Measurements from ENCODE around the gene RNF113B.

GRCh38 chr13:98157609-98158008 is 19.5 kb downstream of the RNF113B start:
- no peak for TF ChIP-seq CTCF (IDR thresholded peaks at IDR 0.05; ENCODE audit: low read depth, low read length, missing input control)
- no peak for TF ChIP-seq GABPA (IDR thresholded peaks at IDR 0.05 in 1 of 2, conservative IDR thresholded peaks at IDR 0.05 in 1 of 2)
- TF ChIP-seq YY1 (IDR thresholded peaks at IDR 0.05) = no peak
- TF ChIP-seq RAD21 (IDR thresholded peaks at IDR 0.05) = no peak
- no peak for TF ChIP-seq ATF3 (IDR thresholded peaks at IDR 0.05)
- TF ChIP-seq SP1 (IDR thresholded peaks at IDR 0.05) = no peak
- no peak for TF ChIP-seq FOXA1 (IDR thresholded peaks at IDR 0.05)
- no peak for TF ChIP-seq NR2F2 (IDR thresholded peaks at IDR 0.05)
- no peak for TF ChIP-seq MAX (IDR thresholded peaks at IDR 0.05)
- TF ChIP-seq EGR1 (IDR thresholded peaks at IDR 0.05; ENCODE audit: low read depth in 2 of 2) = no peak
- no peak for TF ChIP-seq TAF1 (conservative IDR thresholded peaks at IDR 0.05)
- TF ChIP-seq RXRA (IDR thresholded peaks at IDR 0.05) = no peak
- TF ChIP-seq HNF4G (IDR thresholded peaks at IDR 0.05) = no peak
- TF ChIP-seq REST (IDR thresholded peaks at IDR 0.05) = no peak
